BLaER1 (cell line): Measurements from ENCODE around the gene NXF1.
"Not testable (repeated sequence)": the region's sequence is repeated elsewhere in the genome, so short reads cannot be mapped to it uniquely, and the experiment has no call there.

Experiments used
- H3K27ac ChIP-seq: shearing (Covaris generic); formaldehyde crosslinking; 2 replicates; pipeline ENCODE4 v1.8.1; 2022
- H3K27me3 ChIP-seq: shearing (Covaris generic); formaldehyde crosslinking; 2 replicates; pipeline ENCODE4 v1.8.1; 2022
- H3K36me3 ChIP-seq: shearing (Covaris generic); formaldehyde crosslinking; 2 replicates; pipeline ENCODE4 v1.8.1; 2022
- H3K4me1 ChIP-seq: shearing (Covaris generic); formaldehyde crosslinking; 2 replicates; pipeline ENCODE4 v1.8.1; 2022
- H3K4me2 ChIP-seq: shearing (Covaris generic); formaldehyde crosslinking; 2 replicates; pipeline ENCODE4 v1.8.1; 2022
- H3K4me3 ChIP-seq: shearing (Covaris generic); formaldehyde crosslinking; 2 replicates; pipeline ENCODE4 v1.8.1; 2022
- H3K9ac ChIP-seq: shearing (Covaris generic); formaldehyde crosslinking; 2 replicates; pipeline ENCODE4 v1.8.1; 2022
- H3K9me3 ChIP-seq: shearing (Covaris generic); formaldehyde crosslinking; 2 replicates; pipeline ENCODE4 v1.8.1; 2022
- H4K20me1 ChIP-seq: shearing (Covaris generic); formaldehyde crosslinking; 2 replicates; pipeline ENCODE4 v1.8.1; 2022
- Cebpa-rat ChIP-seq: shearing (Covaris generic); IDR thresholded peaks from 2 replicates; pipeline ENCODE4 v1.8.1; 2022

The NXF1 gene

DNA sequence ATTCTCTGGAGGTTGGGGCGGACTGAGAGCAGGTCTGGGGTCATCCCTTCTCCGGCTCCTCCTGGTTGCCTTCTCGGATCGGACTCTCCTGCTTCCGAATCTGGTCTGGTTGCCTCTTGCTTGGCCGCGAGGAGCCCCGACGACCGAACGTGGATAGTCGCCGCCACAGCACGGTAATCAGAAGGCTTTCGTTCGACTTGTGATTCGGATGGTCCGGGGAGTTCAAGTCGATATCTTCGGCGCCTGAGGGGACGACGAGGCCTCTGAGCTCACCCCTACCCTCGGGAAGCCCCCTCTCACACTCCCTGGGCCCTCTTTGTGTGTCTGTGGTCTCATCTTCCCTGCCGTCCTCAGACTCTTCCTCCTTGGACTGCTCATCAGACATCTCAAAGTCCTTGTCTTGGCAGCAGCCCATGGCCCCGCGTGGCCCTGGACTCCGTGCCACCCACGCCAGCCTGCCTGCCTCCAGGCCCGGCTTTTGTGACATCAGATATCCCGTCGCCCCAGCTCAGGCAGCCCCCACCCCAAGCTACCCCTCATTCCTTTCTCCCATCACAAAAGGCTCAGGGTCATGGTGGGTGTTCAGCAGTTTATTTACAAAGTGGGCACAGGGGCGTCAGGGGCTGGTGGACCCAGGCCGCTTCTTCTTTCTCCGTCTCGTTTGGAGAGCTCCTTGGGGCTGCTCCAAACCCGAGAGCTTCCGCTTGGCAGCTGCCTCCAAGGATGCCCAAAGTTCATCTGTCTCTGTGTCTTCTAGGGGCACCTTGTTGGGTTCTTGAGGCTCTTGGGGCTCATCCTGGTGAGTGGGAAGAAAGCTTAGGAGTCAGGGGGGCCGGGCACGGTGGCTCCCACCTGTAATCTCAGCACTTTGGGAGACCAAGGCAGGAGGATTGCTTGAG, 27.3 kb upstream of the NXF1 start, which contains the start of gene TEX54:
Gene TEX54, minus strand, starts transcription at position 506 of the 899 bp plus-strand sequence.
- H3K9ac ChIP-seq: peak within 1 kb of the TSS; percentile 91
- peak within 1 kb of the TSS; percentile 77 for H3K4me3 ChIP-seq
- no peak for TF ChIP-seq Cebpa-rat
- H3K4me2 ChIP-seq: peak within 1 kb of the TSS; percentile 94
- H3K4me1 ChIP-seq: peaks cover 39% of the 10 kb centered on the region
- peak within 1 kb of the TSS; percentile 88 for H3K27ac ChIP-seq
- peaks cover 65% of the 10 kb centered on the region for H4K20me1 ChIP-seq
- no peaks in the 10 kb centered on the region for H3K9me3 ChIP-seq
- H3K36me3 ChIP-seq: peaks cover 65% of the 10 kb centered on the region
- H3K27me3 ChIP-seq: no peaks in the 10 kb centered on the region

DNA sequence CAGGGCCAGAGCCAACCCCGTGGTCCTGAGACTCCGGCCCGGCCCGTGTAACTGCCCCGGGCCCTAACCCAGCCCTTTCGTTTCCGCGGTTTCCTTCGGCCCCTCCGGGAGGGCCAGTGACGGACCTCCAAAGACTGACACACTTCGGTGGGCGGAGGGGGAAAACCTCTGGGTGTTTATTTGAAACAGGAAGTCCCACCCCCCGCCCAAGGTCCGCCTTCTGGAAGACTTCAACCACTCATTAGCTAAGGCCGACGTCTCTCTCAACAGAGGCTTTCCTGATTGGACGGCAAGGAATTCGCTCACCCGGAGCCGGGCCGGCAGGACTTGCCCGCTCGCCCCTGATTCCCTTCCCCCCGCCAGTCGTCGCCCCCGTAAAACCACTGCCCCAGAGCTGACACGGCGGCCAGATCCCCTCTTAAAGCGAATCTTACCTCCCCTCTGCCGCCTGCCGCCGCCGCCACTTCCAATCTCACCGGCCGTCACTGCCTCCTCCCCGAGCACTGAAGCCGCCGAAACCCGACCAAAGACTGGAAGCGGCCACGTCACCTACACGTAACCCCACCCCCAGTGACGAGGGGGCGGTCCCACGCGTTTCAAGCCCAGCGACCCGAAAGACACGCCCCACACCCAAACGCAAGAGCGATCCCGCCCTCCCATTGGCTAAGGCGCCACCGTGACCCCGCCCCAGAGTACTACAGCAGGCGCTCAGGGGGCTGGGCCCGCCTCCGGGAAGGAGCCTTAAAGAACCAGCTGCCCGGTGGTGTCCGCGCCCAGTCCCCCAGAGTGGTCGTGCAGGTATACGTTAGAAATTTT, 26.5 kb upstream of the NXF1 start, which contains the start of gene STX5:
Gene STX5, minus strand, starts transcription at position 532 of the 816 bp plus-strand sequence. CDS start 808 bp downstream, outside the sequence.
- peak within 1 kb of the TSS; percentile 88 for H3K27ac ChIP-seq
- no peaks in the 10 kb centered on the region for H3K27me3 ChIP-seq
- peaks cover 60% of the 10 kb centered on the region for H4K20me1 ChIP-seq
- peak within 1 kb of the TSS; percentile 94 for H3K4me2 ChIP-seq
- H3K36me3 ChIP-seq: peaks cover 65% of the 10 kb centered on the region
- peaks cover 34% of the 10 kb centered on the region for H3K4me1 ChIP-seq
- no peaks in the 10 kb centered on the region for H3K9me3 ChIP-seq
- H3K4me3 ChIP-seq: peak within 1 kb of the TSS; percentile 77
- TF ChIP-seq Cebpa-rat: no peak
- peak within 1 kb of the TSS; percentile 91 for H3K9ac ChIP-seq

DNA sequence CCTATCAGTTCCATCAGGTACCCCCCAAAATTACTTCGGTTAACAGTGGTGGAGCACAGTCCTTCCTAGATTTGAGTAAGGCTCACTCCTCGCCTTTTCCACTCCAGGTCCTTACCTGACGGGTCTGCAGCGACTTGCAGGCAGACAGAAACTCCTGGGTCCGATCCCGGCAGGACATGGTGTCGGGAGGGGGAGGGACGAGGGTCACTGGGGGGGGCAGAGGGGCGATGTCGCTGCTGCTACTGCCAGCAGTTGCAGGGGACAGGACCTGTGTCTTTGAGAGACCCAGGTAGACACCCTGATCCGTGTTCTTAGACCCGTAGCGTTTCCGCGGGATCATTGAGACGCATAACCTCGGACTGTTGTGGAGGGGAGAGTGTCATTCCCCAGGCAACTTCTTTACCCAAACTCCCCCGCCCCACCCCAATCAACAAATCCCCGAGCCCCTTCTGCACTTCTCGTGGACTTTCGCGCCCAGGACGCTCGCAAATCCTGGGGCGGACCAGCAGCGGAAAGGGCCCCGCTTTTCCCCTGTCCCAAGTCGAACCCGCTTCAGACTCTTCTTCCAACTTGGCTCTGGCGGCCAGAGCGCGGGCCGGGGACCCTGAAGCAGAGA, 25.8 kb upstream of the NXF1 start:
- Histone ChIP-seq H3K9ac (peak overlapping the region; percentile 91), H3K36me3 (peaks cover 65% of the 10 kb centered on the region), H3K4me2 (peak overlapping the region; percentile 92), H4K20me1 (peaks cover 55% of the 10 kb centered on the region), H3K4me1 (peaks cover 34% of the 10 kb centered on the region), H3K27ac (peak overlapping the region; percentile 88), H3K4me3 (peak overlapping the region; percentile 77), H3K9me3 (no peaks in the 10 kb centered on the region), H3K27me3 (no peaks in the 10 kb centered on the region)
- TF ChIP-seq Cebpa-rat: no peak

DNA sequence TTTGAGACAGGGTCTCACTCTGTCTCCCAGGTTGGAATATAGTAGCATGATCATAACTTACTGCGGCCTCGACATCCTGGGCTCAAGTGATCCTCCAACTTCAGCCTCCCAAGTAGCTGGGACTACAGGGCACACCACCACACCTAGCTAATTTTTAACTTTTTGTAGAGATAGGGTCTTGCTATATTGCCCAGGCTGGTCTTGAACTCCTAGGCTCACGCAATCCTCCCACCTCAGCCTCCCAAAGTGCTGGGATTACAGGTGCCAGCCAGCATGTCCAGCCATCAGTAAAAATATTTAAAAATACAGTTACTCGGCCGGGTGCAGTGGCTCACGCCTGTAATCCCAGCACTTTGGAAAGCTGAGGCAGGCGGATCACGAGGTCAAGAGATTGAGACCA, 22.9 kb upstream of the NXF1 start:
- H3K4me3 ChIP-seq, H3K9me3 ChIP-seq, H3K27ac ChIP-seq, H3K9ac ChIP-seq, H3K27me3 ChIP-seq, H3K4me2 ChIP-seq: not testable (repeated sequence)
- Histone ChIP-seq H3K36me3 (peaks cover 66% of the 10 kb centered on the region), H3K4me1 (peaks cover 26% of the 10 kb centered on the region), H4K20me1 (peaks cover 31% of the 10 kb centered on the region)

DNA sequence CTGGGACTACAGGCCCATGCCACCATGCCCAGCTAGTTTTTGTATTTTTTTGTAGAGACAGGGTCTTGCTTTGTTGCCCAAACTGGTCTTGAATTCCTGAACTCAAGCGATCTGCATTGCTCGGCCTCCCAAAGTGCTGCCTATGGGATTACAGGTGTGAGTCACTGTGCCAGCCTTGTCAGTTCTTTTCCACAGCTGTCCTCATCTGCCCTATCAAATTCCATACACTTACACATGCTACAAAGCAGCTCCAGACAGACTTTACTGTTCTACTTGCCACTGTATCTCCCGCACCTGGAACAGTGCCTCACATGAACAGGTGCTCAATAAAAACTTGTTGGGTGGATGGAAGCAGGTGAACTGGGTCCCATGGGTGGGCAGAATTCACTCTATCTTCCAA, 18.4 kb upstream of the NXF1 start:
- Histone ChIP-seq H3K9me3 (no peaks in the 10 kb centered on the region), H3K36me3 (peaks cover 99% of the 10 kb centered on the region), H3K4me2 (no peak overlapping the region), H3K27ac (no peak overlapping the region), H4K20me1 (peaks cover 6% of the 10 kb centered on the region; the same call in 1 of the 2 replicates), H3K27me3 (no peaks in the 10 kb centered on the region), H3K4me3 (no peak overlapping the region), H3K9ac (no peak overlapping the region), H3K4me1 (no peaks in the 10 kb centered on the region)
- no peak for TF ChIP-seq Cebpa-rat

DNA sequence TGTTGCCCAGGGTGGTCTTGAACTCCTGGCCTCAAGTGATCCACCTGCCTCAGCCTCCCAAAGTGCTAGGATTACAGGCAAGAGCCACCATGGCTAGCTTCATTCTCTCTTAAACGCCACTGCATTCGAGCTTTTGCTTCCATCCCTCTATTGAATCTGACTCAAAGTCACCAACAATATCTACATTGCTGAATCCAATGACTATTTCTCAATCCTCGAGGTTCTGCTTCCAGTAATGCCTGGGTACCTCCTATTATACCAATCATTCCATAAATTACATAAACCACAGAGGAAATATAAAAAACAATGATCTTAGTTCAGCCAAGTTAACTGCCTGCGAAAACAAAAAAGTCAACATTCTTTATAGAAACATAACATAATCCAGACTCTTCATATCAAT, 11.9 kb upstream of the NXF1 start:
- Histone ChIP-seq H3K4me3 (no peak overlapping the region), H4K20me1 (no peaks in the 10 kb centered on the region), H3K4me2 (no peak overlapping the region), H3K36me3 (peaks cover 87% of the 10 kb centered on the region), H3K27ac (no peak overlapping the region), H3K9ac (no peak overlapping the region), H3K4me1 (no peaks in the 10 kb centered on the region), H3K9me3 (no peaks in the 10 kb centered on the region), H3K27me3 (no peaks in the 10 kb centered on the region)
- no peak for TF ChIP-seq Cebpa-rat

DNA sequence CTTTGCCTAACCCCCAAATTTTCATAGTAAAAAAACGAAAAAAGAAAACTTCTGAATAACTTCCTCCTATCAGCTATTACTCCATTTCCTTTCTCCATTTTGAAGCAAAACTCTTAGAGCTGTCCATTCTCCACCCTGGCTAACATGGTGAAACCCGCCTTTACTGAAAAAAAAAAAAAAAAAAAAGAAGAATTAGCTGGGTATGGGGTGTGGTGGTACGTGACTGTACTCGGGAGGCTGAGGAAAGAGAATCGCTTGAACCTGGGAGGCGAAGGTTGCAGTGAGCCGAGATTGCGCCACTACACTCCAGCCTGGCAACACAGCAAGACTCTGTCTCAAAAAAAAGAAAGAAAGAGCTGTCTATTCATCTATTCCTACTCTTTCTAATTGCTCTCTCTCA, 11.3 kb upstream of the NXF1 start:
- no peaks in the 10 kb centered on the region for H4K20me1 ChIP-seq
- no peak overlapping the region for H3K4me3 ChIP-seq
- no peak for TF ChIP-seq Cebpa-rat
- H3K36me3 ChIP-seq: peaks cover 82% of the 10 kb centered on the region
- no peaks in the 10 kb centered on the region for H3K27me3 ChIP-seq
- no peaks in the 10 kb centered on the region for H3K4me1 ChIP-seq
- no peak overlapping the region for H3K9ac ChIP-seq
- no peak overlapping the region for H3K27ac ChIP-seq
- no peaks in the 10 kb centered on the region for H3K9me3 ChIP-seq
- no peak overlapping the region for H3K4me2 ChIP-seq

DNA sequence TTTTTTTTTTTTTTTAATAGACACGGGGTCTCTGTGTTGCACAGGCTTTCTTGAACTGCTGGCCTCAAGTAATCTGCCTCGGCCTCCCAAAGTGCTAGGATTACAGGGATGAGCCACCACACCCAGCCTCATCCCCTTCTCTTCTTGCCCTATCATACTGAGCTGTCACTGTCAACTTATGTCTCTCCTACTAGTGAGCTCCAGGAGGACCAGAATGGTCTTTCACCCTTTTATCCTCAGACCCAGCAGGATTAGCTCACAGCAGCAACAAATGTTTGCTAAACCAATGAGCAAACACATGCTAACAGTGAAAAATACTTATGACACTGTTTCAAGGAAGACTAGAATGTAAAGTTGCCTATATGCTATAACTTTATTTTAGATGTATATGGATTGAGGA, 6.4 kb upstream of the NXF1 start:
- H3K36me3 ChIP-seq: peaks cover 34% of the 10 kb centered on the region
- H3K4me3 ChIP-seq: no peak overlapping the region
- no peak overlapping the region for H3K9ac ChIP-seq
- H4K20me1 ChIP-seq: no peaks in the 10 kb centered on the region
- TF ChIP-seq Cebpa-rat: no peak
- H3K4me1 ChIP-seq: peaks cover 18% of the 10 kb centered on the region
- no peak overlapping the region for H3K4me2 ChIP-seq
- no peaks in the 10 kb centered on the region for H3K9me3 ChIP-seq
- H3K27me3 ChIP-seq: no peaks in the 10 kb centered on the region
- no peak overlapping the region for H3K27ac ChIP-seq

DNA sequence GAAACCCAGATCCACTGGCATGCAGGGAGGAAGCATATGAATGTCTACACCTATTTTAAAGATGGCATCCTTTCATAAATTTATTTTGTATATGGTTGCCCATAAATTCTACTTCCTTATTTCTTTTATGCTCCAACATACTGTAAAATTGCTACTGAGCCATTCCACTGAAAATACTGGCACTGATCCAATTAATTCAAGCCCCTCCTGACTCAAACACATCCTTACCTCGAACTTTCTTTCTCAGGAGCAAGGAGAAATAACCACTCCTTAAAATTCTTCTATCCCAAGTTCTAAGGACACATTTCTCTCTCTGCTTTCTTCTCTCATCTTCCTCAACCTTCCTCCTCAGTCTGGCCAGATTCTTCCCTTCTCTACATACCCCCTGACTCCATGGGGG, 5.5 kb upstream of the NXF1 start:
- no peak overlapping the region for H3K4me2 ChIP-seq
- peaks cover 26% of the 10 kb centered on the region for H3K4me1 ChIP-seq
- H3K36me3 ChIP-seq: peaks cover 25% of the 10 kb centered on the region
- no peak overlapping the region for H3K4me3 ChIP-seq
- H3K27me3 ChIP-seq: no peaks in the 10 kb centered on the region
- no peak overlapping the region for H3K9ac ChIP-seq
- TF ChIP-seq Cebpa-rat: no peak
- no peaks in the 10 kb centered on the region for H4K20me1 ChIP-seq
- no peaks in the 10 kb centered on the region for H3K9me3 ChIP-seq
- no peak overlapping the region for H3K27ac ChIP-seq
